Activated CD8-positive, alpha-beta memory T cell treated with anti-CD3 and anti-CD28 coated beads for 4 hours (primary cell): ENCODE results near the gene TMEM255B.

Experiments
- DNase-seq, 2 donors: peaks; one replicate each; pipeline ENCODE4 v3.0.0-alpha.2; 2020; ENCODE audit warnings: low read depth in 2 of 2

The TMEM255B gene

GRCh38 chr13:113834496-113835200 is 75.6 kb downstream of the TMEM255B start:
- DNase-seq: no peak

DNA sequence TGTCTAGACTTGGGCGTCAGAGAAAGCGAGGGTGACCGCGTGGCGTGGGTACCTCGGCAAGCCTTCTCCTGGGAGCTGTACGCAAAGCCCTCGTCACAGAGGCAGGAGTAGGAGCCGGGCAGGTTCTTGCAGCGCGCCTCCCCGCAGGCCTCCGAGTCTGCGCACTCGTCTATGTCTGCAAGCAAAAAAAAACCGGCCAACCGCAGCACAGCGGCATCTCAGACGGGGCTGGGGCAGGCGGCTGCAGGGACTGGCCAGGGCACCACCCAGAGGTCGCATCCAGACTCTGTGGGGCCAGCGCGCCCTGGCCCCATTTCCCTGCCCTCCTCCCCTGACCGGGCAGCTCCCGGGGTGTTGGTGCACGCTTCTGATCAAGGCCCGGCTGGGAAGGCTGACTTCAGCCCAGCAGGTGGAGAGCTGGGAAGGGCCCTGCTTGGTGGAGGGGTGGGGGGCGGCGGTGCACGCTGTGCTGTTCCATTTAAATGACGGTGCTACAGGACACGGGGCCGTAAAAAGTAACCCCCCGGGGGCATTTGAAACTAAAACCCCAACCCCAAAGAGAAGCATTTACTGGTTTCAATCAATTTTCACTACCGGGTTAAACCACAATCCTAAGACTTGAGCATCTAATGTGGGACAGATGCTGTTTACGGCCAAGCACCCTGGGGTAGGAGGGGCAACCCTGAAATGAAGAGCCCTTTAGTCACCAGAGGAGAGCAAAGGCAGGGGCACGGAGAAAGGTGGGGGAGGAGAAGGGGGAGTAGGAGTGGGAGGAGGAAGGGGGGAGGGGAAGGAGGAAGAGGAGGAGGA is 76.6 kb downstream of the TMEM255B start:
- no peak for DNase-seq

- DNase-seq: no peak
These were observed 77.9 kb downstream of the TMEM255B start for GRCh38 chr13:113836768-113837559.

DNA sequence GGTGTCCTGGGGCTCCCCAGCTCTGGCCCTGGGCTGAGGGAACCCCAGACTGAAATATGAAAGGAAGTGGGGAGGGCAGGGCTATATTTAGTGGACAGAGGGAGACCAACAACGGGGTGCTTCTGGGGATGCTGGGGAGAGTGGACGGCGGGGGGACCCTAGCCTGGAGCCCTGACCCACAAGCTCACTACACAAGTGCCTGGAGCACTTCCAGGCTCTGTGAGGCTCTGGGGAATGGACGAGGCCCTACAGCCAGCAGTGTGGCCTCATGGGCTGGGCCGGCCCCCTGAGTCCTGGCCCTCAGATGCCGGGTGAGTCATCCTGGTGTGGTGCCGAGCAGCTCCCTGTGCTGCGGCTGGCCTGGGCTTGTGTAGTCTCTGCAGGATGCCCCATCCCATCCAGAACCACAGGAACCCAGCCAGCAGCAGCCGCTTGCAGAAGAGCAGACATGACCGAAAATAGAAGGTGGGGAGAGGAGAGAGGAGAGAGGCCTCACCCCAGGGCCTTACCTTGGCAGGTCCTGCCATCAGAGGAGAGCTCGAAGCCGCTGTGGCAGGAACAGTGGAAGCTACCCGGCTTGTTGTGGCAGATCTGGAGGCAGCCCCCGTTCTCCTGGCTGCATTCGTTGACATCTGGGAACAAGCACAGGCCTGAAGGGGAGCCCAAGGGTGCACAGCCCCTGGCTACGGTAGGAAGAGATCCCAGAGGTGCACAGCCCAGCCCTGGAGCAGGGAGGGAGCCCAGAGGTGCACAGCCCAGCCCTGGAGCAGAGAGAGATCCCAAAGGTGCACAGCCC is 78.7 kb downstream of the TMEM255B start:
- no peak for DNase-seq

DNA sequence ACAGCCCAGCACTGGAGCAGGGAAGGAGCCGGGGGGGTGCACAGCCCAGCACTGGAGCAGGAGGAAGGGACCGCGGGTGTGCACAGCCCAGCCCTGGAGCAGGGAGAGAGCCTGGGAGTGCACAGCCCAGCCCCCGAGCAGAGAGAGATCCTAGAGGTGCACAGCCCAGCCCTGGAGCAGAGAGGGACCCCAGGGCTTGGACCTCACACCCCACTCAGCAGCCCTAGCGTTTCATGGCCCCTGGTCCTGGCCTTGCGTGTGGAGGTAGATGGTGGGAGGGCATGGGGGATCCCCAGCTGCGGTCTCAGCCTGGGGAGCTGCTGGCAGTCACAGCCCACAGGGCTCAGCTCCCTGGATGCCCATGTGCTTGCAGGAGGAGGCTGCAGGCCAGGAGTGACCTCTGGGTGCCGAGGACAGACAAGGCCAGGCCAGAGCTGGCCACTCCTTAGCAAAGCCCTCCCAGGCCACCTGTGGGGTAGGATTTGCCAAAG is 79.7 kb downstream of the TMEM255B start:
- no peak for DNase-seq

- no peak for DNase-seq
These were observed 80.6 kb downstream of the TMEM255B start for GRCh38 chr13:113839536-113840204.

DNA sequence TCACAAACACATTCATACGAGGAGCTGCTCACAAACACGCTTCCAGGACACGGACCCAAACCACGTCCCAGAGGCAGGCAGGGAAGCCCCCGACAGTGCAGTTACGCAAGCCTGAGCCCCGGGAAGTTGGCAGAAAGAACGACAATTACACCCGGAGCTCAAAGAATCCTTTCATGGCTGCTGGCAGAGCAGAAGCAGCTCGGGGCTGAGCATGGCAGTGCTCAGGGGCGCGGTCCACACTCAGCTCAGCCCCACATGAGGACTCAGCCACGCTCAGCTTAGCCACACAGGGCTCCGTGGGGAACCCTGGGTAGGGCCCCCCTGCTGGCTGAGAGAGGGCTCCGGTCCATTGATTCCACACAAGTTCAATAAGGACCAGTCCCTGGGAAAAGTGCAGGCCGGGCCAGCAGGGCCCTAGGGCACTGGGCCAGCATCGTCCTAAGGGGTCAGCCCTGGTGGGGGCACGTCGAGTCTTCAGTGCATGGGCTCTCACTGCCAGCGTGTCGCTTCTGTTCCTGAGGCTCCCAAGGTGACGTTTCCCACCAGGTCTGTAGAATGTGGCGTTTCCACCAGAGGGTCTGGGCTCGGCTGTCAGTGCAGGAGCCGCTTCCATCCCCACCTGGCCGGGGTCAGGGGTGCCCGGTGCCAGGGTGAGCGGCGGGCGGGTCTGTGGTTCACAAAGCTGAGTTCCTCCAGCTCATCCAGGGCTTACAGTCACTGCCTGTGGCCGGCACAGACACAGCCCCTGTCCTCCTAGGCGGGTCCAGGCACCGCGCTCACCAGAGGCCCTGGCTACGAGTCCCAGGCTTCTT is 81.7 kb downstream of the TMEM255B start:
- no peak for DNase-seq

DNA sequence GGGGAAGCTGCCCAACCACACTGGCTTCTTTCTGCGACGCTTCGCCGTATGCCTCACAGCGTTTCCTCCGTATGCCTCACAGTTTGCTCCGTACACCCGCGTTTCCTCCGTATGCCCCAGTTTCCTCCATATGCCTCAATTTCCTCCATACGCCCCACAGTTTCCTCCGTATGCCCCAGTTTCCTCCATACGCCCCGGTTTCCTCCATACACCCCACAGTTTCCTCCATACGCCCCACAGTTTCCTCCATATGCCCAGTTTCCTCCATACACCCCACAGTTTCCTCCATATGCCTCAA is 82.3 kb downstream of the TMEM255B start:
- DNase-seq: no peak

DNA sequence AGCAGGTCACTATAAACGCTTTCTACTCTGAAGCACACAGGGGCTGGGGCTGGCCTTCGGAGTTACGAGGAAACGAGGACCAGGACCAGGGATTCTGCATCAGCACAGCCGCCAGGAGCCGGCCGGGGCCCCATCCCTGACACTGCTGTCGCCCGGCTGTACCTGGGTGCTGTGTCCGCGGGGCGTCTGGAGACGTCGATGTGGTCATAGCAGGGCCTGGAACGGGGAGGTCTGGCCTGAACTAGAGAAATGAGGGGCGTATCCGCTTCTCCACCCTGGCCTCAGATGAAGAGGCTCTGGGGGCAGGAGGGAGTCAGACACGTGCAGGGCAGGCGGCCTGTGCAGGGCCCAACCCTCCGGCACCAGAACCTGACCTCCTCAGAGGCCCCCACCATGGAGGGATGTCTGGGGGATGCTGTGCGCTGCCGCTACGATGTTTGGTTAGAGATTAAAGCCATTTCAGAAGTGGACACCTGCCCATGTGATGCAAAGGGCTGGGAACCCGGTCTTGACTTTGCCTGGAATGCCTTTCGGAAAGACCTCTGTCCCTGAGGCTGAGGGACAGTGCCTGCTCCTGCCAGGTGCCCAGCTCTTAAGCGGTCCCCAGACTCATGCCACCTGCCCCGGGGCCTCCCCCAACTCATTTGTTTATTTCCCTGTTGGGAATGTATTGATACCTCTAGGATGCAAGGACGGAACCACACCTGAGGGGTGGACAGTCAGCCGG is 83.5 kb downstream of the TMEM255B start:
- no peak for DNase-seq

- no peak for DNase-seq
These were observed 84.1 kb downstream of the TMEM255B start for GRCh38 chr13:113843063-113843654.

- DNase-seq: no peak
These were observed 85.0 kb downstream of the TMEM255B start for GRCh38 chr13:113843864-113844556.

GRCh38 chr13:113845055-113845454 is 86.0 kb downstream of the TMEM255B start:
- no peak for DNase-seq

DNA sequence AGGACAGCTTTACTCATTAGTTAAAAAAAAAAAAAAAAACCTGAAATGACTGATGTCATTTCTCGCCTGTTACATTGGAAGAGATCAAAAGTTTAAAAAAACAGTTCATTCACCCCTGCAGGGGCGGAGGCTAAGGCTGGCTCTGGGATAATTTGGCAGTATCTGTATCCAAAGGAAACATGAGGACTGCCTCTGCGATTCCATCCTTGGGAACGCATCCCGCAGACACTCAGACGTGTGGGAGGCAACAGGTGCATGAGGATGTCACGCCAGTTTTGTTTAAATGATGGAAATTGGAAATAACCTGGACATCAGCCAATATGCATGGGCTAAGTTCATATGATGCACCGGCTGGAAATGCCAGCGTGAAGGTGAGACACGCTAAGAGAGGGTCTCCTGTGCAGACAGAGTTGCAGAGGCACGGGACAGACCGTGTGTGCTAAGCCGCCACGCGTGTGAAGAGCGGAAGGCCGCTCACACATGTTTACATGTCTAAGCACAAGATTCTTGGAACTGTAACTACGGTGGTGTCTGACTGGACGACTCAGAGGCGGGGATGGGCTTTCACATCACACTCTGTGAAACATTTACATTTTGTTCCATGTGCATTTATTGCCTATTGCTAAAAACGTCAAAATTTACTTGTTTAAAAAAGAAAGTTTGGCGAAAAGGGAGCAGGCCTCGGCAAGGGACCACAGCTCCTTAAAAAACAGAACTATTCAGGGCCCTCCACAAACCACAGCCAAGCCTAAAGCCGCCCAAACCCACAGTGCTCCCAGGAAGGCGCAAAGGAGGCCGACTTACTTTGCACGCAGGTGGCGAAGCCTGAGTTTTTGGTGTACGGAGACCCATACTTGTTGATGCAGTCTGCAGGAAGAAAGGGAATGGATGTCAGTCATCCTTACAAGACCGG is 87.0 kb downstream of the TMEM255B start:
- no peak for DNase-seq

DNA sequence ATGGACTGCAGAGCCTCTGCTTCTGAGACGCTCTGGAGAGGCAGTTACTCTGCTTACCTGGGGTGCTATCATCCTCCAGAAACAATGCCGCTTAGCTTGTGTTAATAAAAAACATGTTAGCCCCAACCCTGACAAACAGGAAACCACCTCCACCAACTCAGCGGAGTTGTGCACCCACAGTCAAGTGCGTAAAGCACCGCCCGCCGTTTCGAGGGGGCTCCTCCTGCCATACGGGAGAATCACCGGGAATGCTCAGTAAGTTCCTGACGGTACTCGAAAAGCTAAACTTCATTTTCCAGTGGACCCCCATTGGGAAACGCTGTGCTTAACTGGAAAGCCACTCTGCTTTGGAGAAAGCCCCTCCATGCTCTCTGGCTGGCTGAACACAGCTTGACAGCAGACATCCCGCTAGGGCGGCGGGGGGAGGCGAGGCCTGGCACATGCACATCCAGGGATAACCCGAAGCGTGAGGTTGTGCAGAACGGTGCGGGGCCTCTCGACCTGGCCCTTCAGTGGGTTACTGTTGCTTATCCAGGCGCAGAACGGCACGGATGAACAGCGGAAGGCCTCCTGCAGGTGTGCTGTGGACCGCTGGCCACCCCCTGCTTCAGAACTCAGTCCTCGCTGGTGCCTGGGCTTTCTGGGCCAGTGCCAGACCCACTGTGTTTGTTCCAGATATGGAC is 87.8 kb downstream of the TMEM255B start:
- no peak for DNase-seq

GRCh38 chr13:113848020-113848419 is 89.0 kb downstream of the TMEM255B start:
- DNase-seq: no peak

DNA sequence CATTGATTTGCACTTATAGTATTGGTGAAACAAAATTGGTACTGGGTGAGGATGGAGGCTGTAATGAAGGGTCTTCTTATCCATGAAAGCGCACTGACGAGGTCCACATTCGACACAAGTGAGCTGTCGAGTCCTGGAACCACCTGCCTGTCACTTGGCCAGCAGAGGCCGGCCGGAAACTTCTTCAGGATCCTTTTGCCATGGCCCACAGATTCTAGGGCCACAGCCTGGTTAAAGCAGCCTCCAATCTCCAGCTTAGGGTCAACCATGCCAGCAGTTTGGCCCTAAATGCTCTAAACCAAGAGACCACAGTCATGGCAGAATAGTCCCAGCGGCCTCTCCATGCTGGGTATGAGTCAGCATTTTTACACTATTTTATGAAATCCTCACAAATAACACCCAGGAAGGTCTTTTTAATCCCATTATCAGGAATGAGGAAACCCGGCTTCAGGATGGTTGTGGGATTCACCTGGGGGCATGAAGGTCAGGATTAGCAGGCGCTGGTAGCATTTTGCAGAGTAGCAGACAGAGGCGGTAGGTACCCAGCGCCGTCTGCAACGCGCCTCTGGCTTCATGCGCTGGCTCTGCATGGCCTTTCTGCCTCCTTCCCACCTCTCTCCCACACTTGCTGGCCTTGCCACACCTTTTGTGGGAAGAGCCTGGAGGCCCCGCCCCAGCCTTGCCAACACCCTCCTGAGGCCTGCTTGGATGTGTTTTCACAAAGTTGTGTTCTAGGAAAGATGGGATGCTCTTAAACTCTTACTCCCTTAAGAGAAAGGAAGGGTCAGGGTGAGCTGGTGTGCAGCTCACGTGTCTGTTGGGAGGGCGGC is 89.6 kb downstream of the TMEM255B start:
- no peak for DNase-seq
